ENCODE results near the gene SUPT20HL1. TPM values are rescaled to one million over a fixed set of nuclear protein-coding genes. Genes with fewer than 3 reads are reported as not detected.
"Not testable (repeated sequence)": the region's sequence is repeated elsewhere in the genome, so short reads cannot be mapped to it uniquely, and the experiment has no call there.

The SUPT20HL1 gene
- not detected in 2 replicates for polyA plus RNA-seq (2011; rRNA removed)
- polyA minus RNA-seq (2011; rRNA and poly(A)+ RNA removed), result not detected in 2 replicates

GRCh38 chrX:24360272-24360671 is at the start of gene SUPT20HL1:
TSS of gene SUPT20HL1 (plus strand) at chrX:24360639. CDS start at chrX:24362761, 2,122 bp downstream.
- H3K27me3 ChIP-seq (ENCODE audit: control insufficient read depth, insufficient read depth, low read length), result no peaks in the 10 kb centered on the region
- POLR2A ChIA-PET, result no interaction called here
- no peak for DNase-seq (ENCODE audit: low read depth)
- TF ChIP-seq CTCF (IDR thresholded peaks at IDR 0.05; ENCODE audit: insufficient read depth, low read depth, low read length), result no peak
- H3K36me3 ChIP-seq (ENCODE audit: control insufficient read depth, insufficient read depth, low read length), result no peaks in the 10 kb centered on the region
- CTCF ChIA-PET, result no interaction called here
- no peak within 1 kb of the TSS for H3K4me3 ChIP-seq (ENCODE audit: low read depth, low read length)

GRCh38 chrX:24310916-24311315 is 49.5 kb upstream of the SUPT20HL1 start:
- H3K36me3 ChIP-seq (ENCODE audit: control insufficient read depth, insufficient read depth, low read length); DNase-seq (ENCODE audit: low read depth); H3K27me3 ChIP-seq (ENCODE audit: control insufficient read depth, insufficient read depth, low read length); POLR2A ChIA-PET; H3K4me3 ChIP-seq (ENCODE audit: low read depth, low read length); CTCF ChIA-PET: not testable (repeated sequence)

GRCh38 chrX:24311507-24312248 is 48.8 kb upstream of the SUPT20HL1 start:
- POLR2A ChIA-PET; H3K4me3 ChIP-seq (ENCODE audit: low read depth, low read length); H3K27me3 ChIP-seq (ENCODE audit: control insufficient read depth, insufficient read depth, low read length); H3K36me3 ChIP-seq (ENCODE audit: control insufficient read depth, insufficient read depth, low read length); CTCF ChIA-PET; DNase-seq (ENCODE audit: low read depth): not testable (repeated sequence)

GRCh38 chrX:24312249-24312607 is 48.2 kb upstream of the SUPT20HL1 start:
- CTCF ChIA-PET; POLR2A ChIA-PET; H3K27me3 ChIP-seq (ENCODE audit: control insufficient read depth, insufficient read depth, low read length); H3K36me3 ChIP-seq (ENCODE audit: control insufficient read depth, insufficient read depth, low read length); DNase-seq (ENCODE audit: low read depth); H3K4me3 ChIP-seq (ENCODE audit: low read depth, low read length): not testable (repeated sequence)

GRCh38 chrX:24314019-24314635 is 46.3 kb upstream of the SUPT20HL1 start, which contains the start of gene SUPT20HL2:
TSS of gene SUPT20HL2 (minus strand) at chrX:24314069. CDS start at chrX:24313315, 754 bp downstream.
- no peak for TF ChIP-seq CTCF (IDR thresholded peaks at IDR 0.05; ENCODE audit: insufficient read depth, low read depth, low read length)
- H3K36me3 ChIP-seq (ENCODE audit: control insufficient read depth, insufficient read depth, low read length), result no peaks in the 10 kb centered on the region
- ChIA-PET CTCF (no interaction called here), POLR2A (no interaction called here)
- H3K4me3 ChIP-seq (ENCODE audit: low read depth, low read length), result no peak within 1 kb of the TSS
- no peak for DNase-seq (ENCODE audit: low read depth)
- no peaks in the 10 kb centered on the region for H3K27me3 ChIP-seq (ENCODE audit: control insufficient read depth, insufficient read depth, low read length)

GRCh38 chrX:24316111-24316510 is 44.3 kb upstream of the SUPT20HL1 start:
- no peaks in the 10 kb centered on the region for H3K27me3 ChIP-seq (ENCODE audit: control insufficient read depth, insufficient read depth, low read length)
- no peak overlapping the region for H3K4me3 ChIP-seq (ENCODE audit: low read depth, low read length)
- POLR2A ChIA-PET, result no interaction called here
- DNase-seq (ENCODE audit: low read depth), result no peak
- CTCF ChIA-PET, result interaction anchor here (0.7 kb wide), 1 partner anchor 56 kb away, joined by 3 read pairs; no protein-coding TSS in a partner anchor
- TF ChIP-seq CTCF (IDR thresholded peaks at IDR 0.05; ENCODE audit: insufficient read depth, low read depth, low read length), result no peak
- H3K36me3 ChIP-seq (ENCODE audit: control insufficient read depth, insufficient read depth, low read length), result no peaks in the 10 kb centered on the region
